Right cardiac atrium (tissue), 5 donors: ENCODE data around the gene CRACDL. TPM values are rescaled to one million over a fixed set of nuclear protein-coding genes. Genes with fewer than 3 reads are reported as not detected.

Experiments
- ATAC-seq, 2 donors: fragments of 200-7000 bp; cut with Tn5 transposase; one replicate each; pipeline versions ENCODE4 v1.8.0 to v1.9.1; 2020; ENCODE audit warnings: moderate library complexity in 2 of 2, mild to moderate bottlenecking in 1 of 2
- DNase-seq, 3 donors: peaks; one replicate each; pipeline ENCODE4 v3.0.0-alpha.2; 2020
- H3K27ac ChIP-seq: one replicate; pipeline ENCODE4 v1.5.1; 2013; ENCODE audit warnings: mild to moderate bottlenecking, low read length, control low read depth, moderate library complexity
- H3K27me3 ChIP-seq: one replicate; pipeline ENCODE4 v1.6.1; 2013; ENCODE audit not compliant: control insufficient read depth, insufficient read depth
- H3K4me1 ChIP-seq: one replicate; pipeline ENCODE4 v1.6.1; 2013; ENCODE audit warnings: low read length; ENCODE audit not compliant: control insufficient read depth, insufficient read depth
- H3K4me3 ChIP-seq: one replicate; pipeline ENCODE4 v1.5.1; 2013; ENCODE audit warnings: low read length, control low read depth
- H3K9me3 ChIP-seq: one replicate; pipeline ENCODE4 v1.6.1; 2013; ENCODE audit warnings: low read length; ENCODE audit not compliant: control insufficient read depth
- WGBS: extraction: QIAGEN DNeasy Blood & Tissue Kit; methylation state at CpG from one replicate; pipeline ENCODE4 v1.1.7; 2013; 5-methylcytosine and 5-hydroxymethylcytosine counted together
- intact Hi-C, 4 donors: fragments of 100-400 bp; cut with DNase I; formaldehyde crosslinking; loops; one replicate each; pipeline versions ENCODE4 v1.11.0 to v1.14.0; 2022 to 2023
- polyA plus RNA-seq: library from polyadenylated mRNA; stranded (reverse); fragments of 200-250 nt; gene quantifications from one replicate; pipeline ENCODE4 v1.2.3, GENCODE V29; 2013
- total RNA-seq, 4 donors: library from RNA; stranded (reverse); fragmentation: NEBNext Ultra II Directional; extraction: Animal tissue kit (Norgen Biotek cat#: 25700); gene quantifications; one replicate each; pipeline ENCODE4 v1.2.1, GENCODE V29; 2021
- donor health status: healthy with polysubstance abuse.
- donor health status: DM: no; HTN: yes; CAD: no.
- donor health status: DM: no; HTN: no; CAD: no.
- donor health status: DM: no; HTN: yes; CAD: no; lungs with severe emphysema.
- donor health status: DM: yes; HTN: yes; CAD: no.

The CRACDL gene
- total and polyA plus RNA-seq, 5 donors, result 2.7 to 5.7 (median 4.9) TPM

GRCh38 chr2:98769784-98770183 is 166.2 kb downstream of the CRACDL start:
- DNase-seq, result no peak
- intact Hi-C loops, result no loop called here
- H3K27ac ChIP-seq, result no peak overlapping the region
- H3K4me1 ChIP-seq, result peaks cover 2% of the 10 kb centered on the region
- H3K4me3 ChIP-seq, result no peak overlapping the region
- no peaks in the 10 kb centered on the region for H3K9me3 ChIP-seq
- WGBS, result 77% methylated on average over 14 of the region's 14 CpGs
- no peak for ATAC-seq
- no peaks in the 10 kb centered on the region for H3K27me3 ChIP-seq

GRCh38 chr2:98769114-98769476 is 166.9 kb downstream of the CRACDL start:
- Histone ChIP-seq H3K9me3 (no peaks in the 10 kb centered on the region), H3K27me3 (no peaks in the 10 kb centered on the region), H3K4me1 (peaks cover 2% of the 10 kb centered on the region), H3K27ac (no peak overlapping the region), H3K4me3 (no peak overlapping the region)
- ATAC-seq, result no peak
- DNase-seq, result no peak
- WGBS, result 86% methylated on average over 6 of the region's 6 CpGs
- intact Hi-C loops, result no loop called here

DNA sequence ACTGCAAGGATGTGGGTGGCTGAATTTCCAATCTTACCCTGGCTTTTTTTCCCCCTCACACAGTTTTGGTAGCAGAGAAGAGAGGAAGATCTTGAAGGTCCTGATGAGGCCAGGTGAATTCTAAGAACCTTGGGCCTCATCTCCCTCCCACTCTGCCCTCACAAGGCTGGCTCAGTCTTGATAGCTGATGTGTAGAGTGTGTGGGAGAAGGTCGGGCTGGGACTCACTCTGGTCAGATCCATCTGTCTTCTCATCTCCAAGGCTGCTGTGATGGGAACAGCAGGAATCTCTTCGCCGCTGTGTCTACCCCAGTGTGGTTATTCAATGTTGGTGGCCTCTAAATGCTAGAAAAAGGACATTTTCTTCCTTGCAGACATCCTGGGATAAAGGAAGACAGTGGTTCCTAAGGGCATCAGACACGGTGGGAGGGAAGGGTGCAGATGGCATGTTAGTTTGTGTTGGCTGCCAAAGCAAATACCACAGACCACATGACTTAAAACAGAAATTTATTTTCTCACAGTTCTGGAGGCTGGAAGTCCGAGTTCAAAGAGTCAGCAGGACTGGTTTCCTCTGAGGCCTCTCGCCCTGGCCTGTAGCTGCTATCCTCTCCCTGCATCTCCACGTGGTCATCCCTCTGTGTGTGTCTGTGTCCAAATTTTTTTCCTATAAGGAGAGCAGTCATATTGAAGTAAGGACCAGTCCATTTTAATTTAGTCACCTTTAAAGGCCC is 167.5 kb downstream of the CRACDL start:
- Histone ChIP-seq H3K4me1 (peaks cover 2% of the 10 kb centered on the region), H3K9me3 (no peaks in the 10 kb centered on the region), H3K27ac (no peak overlapping the region), H3K4me3 (no peak overlapping the region), H3K27me3 (no peaks in the 10 kb centered on the region)
- DNase-seq, result no peak
- 58% methylated on average over 7 of the region's 7 CpGs for WGBS
- intact Hi-C loops, result no loop called here
- ATAC-seq, result peak in 1 of 2 donors; percentile 41

GRCh38 chr2:98764499-98764898 is 171.5 kb downstream of the CRACDL start:
- no peak overlapping the region for H3K4me3 ChIP-seq
- H3K9me3 ChIP-seq, result no peaks in the 10 kb centered on the region
- intact Hi-C loops, result no loop called here
- H3K4me1 ChIP-seq, result peaks cover 2% of the 10 kb centered on the region
- 85% methylated on average over 4 of the region's 4 CpGs for WGBS
- no peak overlapping the region for H3K27ac ChIP-seq
- DNase-seq, result no peak
- H3K27me3 ChIP-seq, result no peaks in the 10 kb centered on the region
- ATAC-seq, result no peak

DNA sequence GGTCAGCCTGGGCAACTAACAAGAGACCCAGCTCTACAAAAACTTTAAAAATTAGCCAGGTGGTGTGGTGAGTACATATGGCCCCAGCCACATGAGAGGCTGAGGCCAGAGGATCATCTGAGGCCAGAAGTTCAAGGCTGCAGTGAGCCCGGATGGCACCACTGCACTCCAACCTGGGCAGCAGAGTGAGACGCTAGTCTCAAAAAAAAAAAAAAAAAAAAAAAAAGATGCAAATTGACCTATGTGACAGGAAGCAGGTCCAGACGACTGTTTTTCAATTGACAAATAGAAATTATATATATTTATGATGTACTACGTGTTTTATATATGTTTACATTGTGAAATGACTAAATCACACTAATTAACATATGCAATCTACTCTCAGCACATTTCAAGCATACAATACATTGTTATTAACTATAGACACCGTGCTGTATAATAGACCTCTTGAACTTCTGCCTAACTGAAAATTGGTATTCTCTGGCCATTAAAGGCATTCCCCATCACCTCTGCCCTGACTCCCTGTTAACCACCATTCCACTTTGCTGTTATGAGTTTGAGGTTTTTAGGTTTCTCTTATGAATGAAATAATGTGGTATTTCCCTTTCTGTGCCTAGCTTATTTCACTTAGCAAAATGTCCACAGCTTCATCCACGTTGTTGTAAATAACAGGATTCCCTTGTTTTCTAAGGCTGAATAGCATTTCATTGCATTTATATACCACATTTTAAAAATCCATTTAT is 172.6 kb downstream of the CRACDL start:
- Histone ChIP-seq H3K4me1 (no peaks in the 10 kb centered on the region), H3K4me3 (no peak overlapping the region), H3K27ac (no peak overlapping the region), H3K9me3 (no peaks in the 10 kb centered on the region), H3K27me3 (no peaks in the 10 kb centered on the region)
- intact Hi-C loops, result no loop called here
- WGBS, result 79% methylated on average over 6 of the region's 6 CpGs
- no peak for DNase-seq
- ATAC-seq, result no peak

DNA sequence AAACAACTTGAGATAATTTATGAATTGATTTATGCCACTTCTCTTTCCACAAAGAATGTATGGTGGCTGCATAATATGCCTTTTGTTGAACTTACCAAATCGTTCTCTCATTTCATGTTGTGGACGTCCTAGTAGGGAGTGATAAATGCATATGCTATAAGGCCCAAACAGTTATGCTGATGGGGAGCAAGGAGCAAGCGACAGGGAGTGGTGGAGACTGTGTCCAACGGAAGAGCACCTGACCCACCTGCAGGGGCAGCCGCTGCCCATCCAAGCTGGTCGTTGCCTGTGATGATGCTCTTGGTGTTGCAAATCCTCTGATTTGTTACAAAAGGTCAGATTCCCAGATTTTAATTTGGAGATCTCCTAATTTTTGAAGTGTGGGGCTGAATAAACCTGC is 174.1 kb downstream of the CRACDL start:
- DNase-seq, result no peak

GRCh38 chr2:98761267-98761781 is 174.7 kb downstream of the CRACDL start:
- DNase-seq, result no peak
- Histone ChIP-seq H3K27ac (no peak overlapping the region), H3K4me3 (no peak overlapping the region), H3K9me3 (no peaks in the 10 kb centered on the region), H3K27me3 (no peaks in the 10 kb centered on the region), H3K4me1 (peaks cover 5% of the 10 kb centered on the region)
- ATAC-seq, result no peak
- intact Hi-C loops, result no loop called here
- 57% methylated on average over 9 of the region's 9 CpGs for WGBS

More for the DNA sequence above, 174.1 kb downstream of the CRACDL start:
- H3K4me1 ChIP-seq, result peaks cover 5% of the 10 kb centered on the region
- H3K4me3 ChIP-seq, result no peak overlapping the region
- no peak for ATAC-seq
- H3K27ac ChIP-seq, result no peak overlapping the region
- intact Hi-C loops, result no loop called here
- H3K27me3 ChIP-seq, result no peaks in the 10 kb centered on the region
- 85% methylated on average over 6 of the region's 6 CpGs for WGBS
- no peaks in the 10 kb centered on the region for H3K9me3 ChIP-seq

- H3K4me3 ChIP-seq, result no peak overlapping the region
- no peak overlapping the region for H3K27ac ChIP-seq
- no peaks in the 10 kb centered on the region for H3K9me3 ChIP-seq
- DNase-seq (no peak), ATAC-seq (no peak)
- WGBS, result 71% methylated on average over 6 of the region's 6 CpGs
- peaks cover 5% of the 10 kb centered on the region for H3K4me1 ChIP-seq
- no peaks in the 10 kb centered on the region for H3K27me3 ChIP-seq
- intact Hi-C loops, result no loop called here
Observed at GRCh38 chr2:98759827-98760625, 176.0 kb downstream of the CRACDL start.

GRCh38 chr2:98759338-98759737 is 176.7 kb downstream of the CRACDL start:
- DNase-seq, result no peak
- Histone ChIP-seq H3K4me1 (peaks cover 5% of the 10 kb centered on the region), H3K9me3 (no peaks in the 10 kb centered on the region), H3K27ac (no peak overlapping the region), H3K27me3 (no peaks in the 10 kb centered on the region), H3K4me3 (no peak overlapping the region)
- ATAC-seq, result no peak
- 76% methylated on average over 2 of the region's 2 CpGs for WGBS
- intact Hi-C loops, result no loop called here

DNA sequence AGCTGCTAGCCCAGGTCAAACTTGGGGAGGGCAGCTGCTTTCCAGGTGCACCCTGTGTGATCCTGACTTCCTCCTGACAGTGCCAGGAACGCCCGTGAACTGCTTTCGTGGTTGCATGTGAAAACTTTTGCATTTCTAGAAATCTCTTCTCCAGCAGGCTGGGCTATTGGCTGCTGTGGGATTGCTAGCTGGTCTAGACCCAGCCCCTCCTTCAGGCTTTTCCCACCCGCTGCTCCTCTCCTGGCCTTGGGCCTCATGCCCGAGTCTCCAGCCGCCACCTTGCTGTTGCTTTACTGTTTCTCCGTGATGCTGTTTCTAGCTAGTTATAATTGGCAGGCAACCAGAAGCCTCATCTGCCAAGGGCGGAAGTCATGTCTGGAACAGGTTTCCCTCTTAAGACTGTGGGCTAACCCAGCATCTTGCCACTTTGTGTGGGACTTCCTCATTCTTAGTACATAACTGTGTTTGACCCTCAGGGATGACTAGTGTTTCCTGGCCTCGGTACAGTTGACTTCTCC is 178.1 kb downstream of the CRACDL start:
- Histone ChIP-seq H3K27me3 (no peaks in the 10 kb centered on the region), H3K4me3 (no peak overlapping the region), H3K4me1 (peaks cover 5% of the 10 kb centered on the region), H3K9me3 (no peaks in the 10 kb centered on the region), H3K27ac (peak overlapping the region; percentile 46)
- peak; percentile 66 to 82 (median 80) for DNase-seq
- intact Hi-C loops, result no loop called here
- peak; percentile 94 to 98 for ATAC-seq
- WGBS, result 28% methylated on average over 9 of the region's 9 CpGs

GRCh38 chr2:98753801-98754200 is 182.2 kb downstream of the CRACDL start:
- Histone ChIP-seq H3K4me1 (peaks cover 5% of the 10 kb centered on the region), H3K4me3 (no peak overlapping the region), H3K27ac (no peak overlapping the region), H3K27me3 (no peaks in the 10 kb centered on the region), H3K9me3 (no peaks in the 10 kb centered on the region)
- ATAC-seq (no peak), DNase-seq (no peak)
- intact Hi-C loops, result no loop called here
